ENCODE data around the gene INF2. TPM values are rescaled to one million over a fixed set of nuclear protein-coding genes. Genes with fewer than 3 reads are reported as not detected.

INF2 gene
- total and polyA plus RNA-seq, 9 of the 15 experiments (the other 6 are each of a cell fraction or from before 2014, with no cell fraction given) = 0.56 to 31.3 (median 7.8) TPM

DNA sequence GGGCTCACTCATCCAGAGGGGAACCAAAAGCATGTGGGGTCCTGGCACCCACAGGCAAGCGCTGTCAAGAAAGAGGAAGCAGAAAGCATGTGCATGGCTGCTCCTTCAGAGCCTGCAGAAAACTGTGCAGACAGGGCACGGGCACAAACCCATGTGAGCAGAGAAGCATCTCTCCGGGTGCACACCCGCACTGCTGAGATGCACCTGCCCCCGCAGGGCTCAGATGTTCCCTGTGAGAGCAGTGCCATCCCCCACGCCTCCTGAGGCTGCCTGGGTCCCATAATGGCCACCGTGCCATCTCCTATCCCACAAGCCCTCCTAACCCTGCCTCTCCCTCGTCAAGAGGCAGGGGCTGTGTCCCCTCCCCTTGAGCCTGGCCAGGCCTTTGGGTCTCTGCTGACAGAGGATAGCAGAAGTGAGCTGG lies 32.3 kb upstream of the INF2 start (continued):
- TF ChIP-seq, protein P1, sequence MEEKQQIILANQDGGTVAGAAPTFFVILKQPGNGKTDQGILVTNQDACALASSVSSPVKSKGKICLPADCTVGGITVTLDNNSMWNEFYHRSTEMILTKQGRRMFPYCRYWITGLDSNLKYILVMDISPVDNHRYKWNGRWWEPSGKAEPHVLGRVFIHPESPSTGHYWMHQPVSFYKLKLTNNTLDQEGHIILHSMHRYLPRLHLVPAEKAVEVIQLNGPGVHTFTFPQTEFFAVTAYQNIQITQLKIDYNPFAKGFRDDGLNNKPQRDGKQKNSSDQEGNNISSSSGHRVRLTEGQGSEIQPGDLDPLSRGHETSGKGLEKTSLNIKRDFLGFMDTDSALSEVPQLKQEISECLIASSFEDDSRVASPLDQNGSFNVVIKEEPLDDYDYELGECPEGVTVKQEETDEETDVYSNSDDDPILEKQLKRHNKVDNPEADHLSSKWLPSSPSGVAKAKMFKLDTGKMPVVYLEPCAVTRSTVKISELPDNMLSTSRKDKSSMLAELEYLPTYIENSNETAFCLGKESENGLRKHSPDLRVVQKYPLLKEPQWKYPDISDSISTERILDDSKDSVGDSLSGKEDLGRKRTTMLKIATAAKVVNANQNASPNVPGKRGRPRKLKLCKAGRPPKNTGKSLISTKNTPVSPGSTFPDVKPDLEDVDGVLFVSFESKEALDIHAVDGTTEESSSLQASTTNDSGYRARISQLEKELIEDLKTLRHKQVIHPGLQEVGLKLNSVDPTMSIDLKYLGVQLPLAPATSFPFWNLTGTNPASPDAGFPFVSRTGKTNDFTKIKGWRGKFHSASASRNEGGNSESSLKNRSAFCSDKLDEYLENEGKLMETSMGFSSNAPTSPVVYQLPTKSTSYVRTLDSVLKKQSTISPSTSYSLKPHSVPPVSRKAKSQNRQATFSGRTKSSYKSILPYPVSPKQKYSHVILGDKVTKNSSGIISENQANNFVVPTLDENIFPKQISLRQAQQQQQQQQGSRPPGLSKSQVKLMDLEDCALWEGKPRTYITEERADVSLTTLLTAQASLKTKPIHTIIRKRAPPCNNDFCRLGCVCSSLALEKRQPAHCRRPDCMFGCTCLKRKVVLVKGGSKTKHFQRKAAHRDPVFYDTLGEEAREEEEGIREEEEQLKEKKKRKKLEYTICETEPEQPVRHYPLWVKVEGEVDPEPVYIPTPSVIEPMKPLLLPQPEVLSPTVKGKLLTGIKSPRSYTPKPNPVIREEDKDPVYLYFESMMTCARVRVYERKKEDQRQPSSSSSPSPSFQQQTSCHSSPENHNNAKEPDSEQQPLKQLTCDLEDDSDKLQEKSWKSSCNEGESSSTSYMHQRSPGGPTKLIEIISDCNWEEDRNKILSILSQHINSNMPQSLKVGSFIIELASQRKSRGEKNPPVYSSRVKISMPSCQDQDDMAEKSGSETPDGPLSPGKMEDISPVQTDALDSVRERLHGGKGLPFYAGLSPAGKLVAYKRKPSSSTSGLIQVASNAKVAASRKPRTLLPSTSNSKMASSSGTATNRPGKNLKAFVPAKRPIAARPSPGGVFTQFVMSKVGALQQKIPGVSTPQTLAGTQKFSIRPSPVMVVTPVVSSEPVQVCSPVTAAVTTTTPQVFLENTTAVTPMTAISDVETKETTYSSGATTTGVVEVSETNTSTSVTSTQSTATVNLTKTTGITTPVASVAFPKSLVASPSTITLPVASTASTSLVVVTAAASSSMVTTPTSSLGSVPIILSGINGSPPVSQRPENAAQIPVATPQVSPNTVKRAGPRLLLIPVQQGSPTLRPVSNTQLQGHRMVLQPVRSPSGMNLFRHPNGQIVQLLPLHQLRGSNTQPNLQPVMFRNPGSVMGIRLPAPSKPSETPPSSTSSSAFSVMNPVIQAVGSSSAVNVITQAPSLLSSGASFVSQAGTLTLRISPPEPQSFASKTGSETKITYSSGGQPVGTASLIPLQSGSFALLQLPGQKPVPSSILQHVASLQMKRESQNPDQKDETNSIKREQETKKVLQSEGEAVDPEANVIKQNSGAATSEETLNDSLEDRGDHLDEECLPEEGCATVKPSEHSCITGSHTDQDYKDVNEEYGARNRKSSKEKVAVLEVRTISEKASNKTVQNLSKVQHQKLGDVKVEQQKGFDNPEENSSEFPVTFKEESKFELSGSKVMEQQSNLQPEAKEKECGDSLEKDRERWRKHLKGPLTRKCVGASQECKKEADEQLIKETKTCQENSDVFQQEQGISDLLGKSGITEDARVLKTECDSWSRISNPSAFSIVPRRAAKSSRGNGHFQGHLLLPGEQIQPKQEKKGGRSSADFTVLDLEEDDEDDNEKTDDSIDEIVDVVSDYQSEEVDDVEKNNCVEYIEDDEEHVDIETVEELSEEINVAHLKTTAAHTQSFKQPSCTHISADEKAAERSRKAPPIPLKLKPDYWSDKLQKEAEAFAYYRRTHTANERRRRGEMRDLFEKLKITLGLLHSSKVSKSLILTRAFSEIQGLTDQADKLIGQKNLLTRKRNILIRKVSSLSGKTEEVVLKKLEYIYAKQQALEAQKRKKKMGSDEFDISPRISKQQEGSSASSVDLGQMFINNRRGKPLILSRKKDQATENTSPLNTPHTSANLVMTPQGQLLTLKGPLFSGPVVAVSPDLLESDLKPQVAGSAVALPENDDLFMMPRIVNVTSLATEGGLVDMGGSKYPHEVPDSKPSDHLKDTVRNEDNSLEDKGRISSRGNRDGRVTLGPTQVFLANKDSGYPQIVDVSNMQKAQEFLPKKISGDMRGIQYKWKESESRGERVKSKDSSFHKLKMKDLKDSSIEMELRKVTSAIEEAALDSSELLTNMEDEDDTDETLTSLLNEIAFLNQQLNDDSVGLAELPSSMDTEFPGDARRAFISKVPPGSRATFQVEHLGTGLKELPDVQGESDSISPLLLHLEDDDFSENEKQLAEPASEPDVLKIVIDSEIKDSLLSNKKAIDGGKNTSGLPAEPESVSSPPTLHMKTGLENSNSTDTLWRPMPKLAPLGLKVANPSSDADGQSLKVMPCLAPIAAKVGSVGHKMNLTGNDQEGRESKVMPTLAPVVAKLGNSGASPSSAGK (IDR thresholded peaks at IDR 0.05) = no peak
- no peak for TF ChIP-seq STAT5A (IDR thresholded peaks at IDR 0.05; ENCODE audit: borderline replicate concordance, low read length)
- TF ChIP-seq ZNF253 (CRISPR knock-in tag; conservative IDR thresholded peaks at IDR 0.05) = no peak
- no peak for TF ChIP-seq AFF1 (IDR thresholded peaks at IDR 0.05; ENCODE audit: low read depth in 1 of 2, partially characterized antibody in 2 of 2)
- no peak for TF ChIP-seq ETV1 (tag; conservative IDR thresholded peaks at IDR 0.05; ENCODE audit: low read depth)
- no peak for TF ChIP-seq PML (IDR thresholded peaks at IDR 0.05; ENCODE audit: low read length)
- TF ChIP-seq, protein P2, sequence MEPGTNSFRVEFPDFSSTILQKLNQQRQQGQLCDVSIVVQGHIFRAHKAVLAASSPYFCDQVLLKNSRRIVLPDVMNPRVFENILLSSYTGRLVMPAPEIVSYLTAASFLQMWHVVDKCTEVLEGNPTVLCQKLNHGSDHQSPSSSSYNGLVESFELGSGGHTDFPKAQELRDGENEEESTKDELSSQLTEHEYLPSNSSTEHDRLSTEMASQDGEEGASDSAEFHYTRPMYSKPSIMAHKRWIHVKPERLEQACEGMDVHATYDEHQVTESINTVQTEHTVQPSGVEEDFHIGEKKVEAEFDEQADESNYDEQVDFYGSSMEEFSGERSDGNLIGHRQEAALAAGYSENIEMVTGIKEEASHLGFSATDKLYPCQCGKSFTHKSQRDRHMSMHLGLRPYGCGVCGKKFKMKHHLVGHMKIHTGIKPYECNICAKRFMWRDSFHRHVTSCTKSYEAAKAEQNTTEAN (CRISPR knock-in tag; IDR thresholded peaks at IDR 0.05) = no peak

Data from K562 (cell line).